GM23338 (cell line): ENCODE data around the gene ZZZ3. TPM values are rescaled to one million over a fixed set of nuclear protein-coding genes. Genes with fewer than 3 reads are reported as not detected.

Source experiments
- ATAC-seq: fragments of 200-7000 bp; cut with Tn5 transposase; 3 replicates; pipeline ENCODE4 v1.9.1; 2020
- DNase-seq: peaks from one replicate; pipeline ENCODE4 v3.0.0-alpha.2; 2015; ENCODE audit warnings: low spot score
- H2AFZ ChIP-seq: fragments of 200-600 bp; sonication (generic); 2 replicates; pipeline ENCODE4 v1.8.0; 2016; ENCODE audit warnings: antibody characterized with exemption, mild to moderate bottlenecking, moderate library complexity
- H3F3A ChIP-seq: fragments of 200-600 bp; sonication (generic); replicated peaks from 2 replicates; pipeline ENCODE4 v1.8.0; 2017; ENCODE audit warnings: antibody characterized with exemption, mixed run types, low read depth
- H3K27ac ChIP-seq: fragments of 200-600 bp; sonication (generic); 2 replicates; pipeline ENCODE4 v1.6.1; 2016; ENCODE audit warnings: low read depth
- H3K27me3 ChIP-seq: fragments of 200-600 bp; sonication (generic); 2 replicates; pipeline ENCODE4 v1.8.0; 2016; ENCODE audit warnings: mild to moderate bottlenecking, mixed run types, moderate library complexity; ENCODE audit not compliant: insufficient read depth
- H3K36me3 ChIP-seq: fragments of 200-600 bp; sonication (generic); 2 replicates; pipeline ENCODE4 v1.8.0; 2016; ENCODE audit warnings: mild to moderate bottlenecking; ENCODE audit not compliant: insufficient read depth
- H3K4me1 ChIP-seq: fragments of 200-600 bp; sonication (generic); 2 replicates; pipeline ENCODE4 v1.8.0; 2016; ENCODE audit warnings: mild to moderate bottlenecking, moderate library complexity; ENCODE audit not compliant: insufficient read depth
- H3K4me2 ChIP-seq: fragments of 200-600 bp; sonication (generic); 2 replicates; pipeline ENCODE4 v1.7.1; 2017; ENCODE audit warnings: mixed run types
- H3K4me3 ChIP-seq: fragments of 200-600 bp; sonication (generic); 2 replicates; pipeline ENCODE4 v1.6.1; 2016; ENCODE audit warnings: mixed run types
- H3K79me2 ChIP-seq: fragments of 200-600 bp; sonication (generic); replicated peaks from 2 replicates; pipeline ENCODE4 v1.8.0; 2017; ENCODE audit warnings: mild to moderate bottlenecking; ENCODE audit not compliant: insufficient read depth
- H3K9me2 ChIP-seq: fragments of 200-600 bp; sonication (generic); 2 replicates; pipeline ENCODE4 v1.8.0; 2017; ENCODE audit not compliant: insufficient read depth
- H4K20me1 ChIP-seq: fragments of 200-600 bp; sonication (generic); replicated peaks from 2 replicates; pipeline ENCODE4 v1.8.0; 2017; ENCODE audit warnings: mild to moderate bottlenecking; ENCODE audit not compliant: insufficient read depth
- H3K27ac Mint-ChIP-seq: 2 replicates; pipeline ENCODE4 v1.8.0; 2020; ENCODE audit warnings: inconsistent platforms, mild to moderate bottlenecking, moderate library complexity, mixed read lengths
- H3K27me3 Mint-ChIP-seq: 3 replicates; pipeline ENCODE4 v1.8.0; 2022; ENCODE audit warnings: low read depth, mild to moderate bottlenecking, moderate library complexity, mixed read lengths, inconsistent platforms; ENCODE audit not compliant: insufficient read depth, poor library complexity
- H3K36me3 Mint-ChIP-seq: 3 replicates; pipeline ENCODE4 v1.8.0; 2021; ENCODE audit warnings: low read depth, mild to moderate bottlenecking, inconsistent platforms, moderate library complexity, mixed read lengths
- H3K4me1 Mint-ChIP-seq: 3 replicates; pipeline ENCODE4 v1.8.0; 2020; ENCODE audit warnings: mild to moderate bottlenecking, inconsistent platforms, mixed read lengths
- H3K4me3 Mint-ChIP-seq: 3 replicates; pipeline ENCODE4 v1.8.0; 2021; ENCODE audit warnings: moderate library complexity, mild to moderate bottlenecking, inconsistent platforms, mixed read lengths
- H3K9me3 Mint-ChIP-seq: 3 replicates; pipeline ENCODE4 v1.8.0; 2020; ENCODE audit warnings: moderate library complexity, mild to moderate bottlenecking, inconsistent platforms, mixed read lengths
- CREB1 ChIP-seq: fragments of 250-450 bp; sonication (Bioruptor Pico); IDR thresholded peaks from 2 replicates; pipeline ENCODE4 v1.5.0; 2020; ENCODE audit warnings: low read depth, mild to moderate bottlenecking, moderate library complexity
- CTCF ChIP-seq, 2 experiments: fragments of 200-600 bp in 1 of 2; sonication (generic) in 1 of 2; conservative IDR thresholded peaks; 2 replicates each; pipeline versions ENCODE4 v1.5.1 to v1.6.1; 2016 to 2017; ENCODE audit warnings: antibody characterized with exemption in 2 of 2, low read depth in 2 of 2, mild to moderate bottlenecking in 2 of 2, moderate library complexity in 1 of 2
- ETS1 ChIP-seq: IDR thresholded peaks from 2 replicates; pipeline ENCODE4 v1.6.1; 2016; ENCODE audit warnings: antibody characterized with exemption
- EZH2 ChIP-seq: fragments of 200-600 bp; sonication (generic); IDR thresholded peaks from one replicate; pipeline ENCODE4 v1.8.0; 2017; ENCODE audit warnings: antibody characterized with exemption, mild to moderate bottlenecking, low read depth; ENCODE audit not compliant: unreplicated experiment
- EZH2phosphoT487 ChIP-seq: fragments of 200-600 bp; sonication (generic); IDR thresholded peaks from one replicate; pipeline ENCODE4 v1.8.1; 2018; ENCODE audit warnings: antibody characterized with exemption; ENCODE audit not compliant: unreplicated experiment
- JUNB ChIP-seq: IDR thresholded peaks from one replicate; pipeline ENCODE4 v1.6.1; 2016; ENCODE audit warnings: antibody characterized with exemption; ENCODE audit not compliant: unreplicated experiment
- NANOG ChIP-seq: IDR thresholded peaks from 2 replicates; pipeline ENCODE4 v1.6.1; 2016; ENCODE audit warnings: antibody characterized with exemption, borderline replicate concordance
- POLR2AphosphoS5 ChIP-seq: IDR thresholded peaks from 2 replicates; pipeline ENCODE4 v1.6.1; 2016; ENCODE audit warnings: antibody characterized with exemption, low read depth
- REST ChIP-seq: IDR thresholded peaks from one replicate; pipeline ENCODE4 v1.6.1; 2018; ENCODE audit warnings: antibody characterized with exemption; ENCODE audit not compliant: unreplicated experiment
- STAT1 ChIP-seq: IDR thresholded peaks from one replicate; pipeline ENCODE4 v1.6.1; 2016; ENCODE audit warnings: antibody characterized with exemption; ENCODE audit not compliant: unreplicated experiment
- ZNF114 ChIP-seq: fragments of 250-450 bp; sonication (Bioruptor Pico); IDR thresholded peaks from 2 replicates; pipeline ENCODE4 v1.5.0; 2020; ENCODE audit warnings: mild to moderate bottlenecking, moderate library complexity
- ZNF331 ChIP-seq: fragments of 250-450 bp; sonication (Bioruptor Pico); IDR thresholded peaks from 2 replicates; pipeline ENCODE4 v1.5.0; 2020; ENCODE audit warnings: low read depth, mild to moderate bottlenecking, moderate library complexity
- ZNF462 ChIP-seq: fragments of 250-450 bp; sonication (Bioruptor Pico); IDR thresholded peaks from 2 replicates; pipeline ENCODE4 v1.5.0; 2020; ENCODE audit warnings: mild to moderate bottlenecking, moderate library complexity
- polyA plus RNA-seq: library from polyadenylated mRNA; unstranded; fragments of >200 nt; fragmentation: Nextera tagmentation; extraction: Ambion mirVana; gene quantifications from 2 replicates; pipeline ENCODE4 v1.2.1, GENCODE V29; 2016
- total RNA-seq: library from RNA; depleted of rRNA; stranded (reverse); fragments of >200 nt; shearing (Covaris generic); gene quantifications from 2 replicates; pipeline ENCODE4 v1.2.3, GENCODE V29; 2014

The ZZZ3 gene
- total and polyA plus RNA-seq, 2 experiments from 2014 or later, result 33.4 to 107 TPM

- no peaks in the 10 kb centered on the region; the same call in 2 of the 3 replicates for H3K4me1 Mint-ChIP-seq
- H3K36me3 ChIP-seq, result no peaks in the 10 kb centered on the region
- no peaks in the 10 kb centered on the region for H3K4me1 ChIP-seq
- TF ChIP-seq POLR2AphosphoS5, result no peak
- TF ChIP-seq ZNF462 (CRISPR knock-in tag), result no peak
- TF ChIP-seq ZNF331, result no peak
- TF ChIP-seq REST, result no peak
- TF ChIP-seq CREB1, result no peak
- no peak for TF ChIP-seq NANOG
- no peak for TF ChIP-seq ZNF114 (CRISPR knock-in tag)
- no peak for TF ChIP-seq STAT1
- no peak for TF ChIP-seq ETS1
- no peak for TF ChIP-seq JUNB
- no peak for TF ChIP-seq EZH2
- TF ChIP-seq EZH2phosphoT487, result no peak
- TF ChIP-seq CTCF (conservative IDR thresholded peaks at IDR 0.05; ENCODE audit: low read depth in 2 of 2), result no peak
- ATAC-seq, result no peak
- no peak for DNase-seq
- no peak overlapping the region for H3K27ac ChIP-seq
- H3K27me3 Mint-ChIP-seq, result peaks cover 12% of the 10 kb centered on the region
- peaks cover 27% of the 10 kb centered on the region for H4K20me1 ChIP-seq
- H3K9me2 ChIP-seq, result no peaks in the 10 kb centered on the region
- H3K4me2 ChIP-seq, result no peak overlapping the region
- H3K36me3 Mint-ChIP-seq, result no peaks in the 10 kb centered on the region; the same call in 2 of the 3 replicates
- no peak overlapping the region for H3K4me3 Mint-ChIP-seq
- no peaks in the 10 kb centered on the region for H3K27me3 ChIP-seq
- peaks cover 100% of the 10 kb centered on the region for H3K79me2 ChIP-seq
- H3K4me3 ChIP-seq, result no peak overlapping the region
- no peaks in the 10 kb centered on the region for H3K9me3 Mint-ChIP-seq
- H3F3A ChIP-seq, result no peaks in the 10 kb centered on the region
- H3K27ac Mint-ChIP-seq, result no peak overlapping the region
- H2AFZ ChIP-seq, result no peak overlapping the region
These were observed 20.8 kb downstream of the ZZZ3 start for GRCh38 chr1:77661696-77662095.
